G401 (cell line): ENCODE measurements around the gene ZNF611. TPM values are rescaled to one million over a fixed set of nuclear protein-coding genes. Genes with fewer than 3 reads are reported as not detected.
"Not testable (repeated sequence)": the region's sequence is repeated elsewhere in the genome, so short reads cannot be mapped to it uniquely, and the experiment has no call there.

ENCODE experiments used
- DNase-seq: peaks from one replicate; pipeline ENCODE4 v3.0.0-alpha.2; 2015; ENCODE audit warnings: low spot score
- in situ Hi-C: cut with HindIII; loops from 2 replicates; pipeline ENCODE4 v1.10.0; 2016; ENCODE audit warnings: low sequenced_read_pairs, mixed read lengths
- total RNA-seq: library from RNA; depleted of rRNA; stranded (reverse); fragments of >200 nt; shearing (Covaris generic); gene quantifications from 2 replicates; pipeline ENCODE4 v1.2.3, GENCODE V29; 2014

The ZNF611 gene
- total RNA-seq, 1 experiment from 2014 or later = 3.9 TPM

DNA sequence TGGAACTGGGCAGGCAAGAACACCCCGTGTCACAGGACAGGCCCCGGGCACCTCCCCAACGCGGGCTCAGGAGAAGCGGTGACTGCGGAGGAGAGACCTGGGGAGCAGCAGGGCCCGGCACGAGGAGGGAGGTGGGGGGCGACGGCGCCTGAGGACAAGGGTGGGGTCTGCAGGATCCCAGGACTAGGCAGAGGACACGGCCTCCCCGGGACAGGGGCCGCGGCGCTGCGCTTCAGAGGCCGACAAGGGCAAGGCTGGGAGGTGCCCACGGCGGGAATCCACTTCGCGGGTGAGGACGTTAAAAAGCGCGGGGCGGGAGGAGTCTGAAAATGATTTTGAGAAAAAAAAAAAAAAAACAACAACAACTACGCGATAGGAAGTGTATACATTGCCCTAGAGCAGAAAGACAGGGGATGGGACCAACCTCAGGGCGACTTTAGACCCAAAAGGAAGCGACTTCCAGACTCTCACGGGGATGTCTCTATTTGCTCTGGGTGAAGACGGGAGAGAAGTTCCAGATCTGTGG is 44.9 kb downstream of the ZNF611 start:
- DNase-seq = peak; percentile 54
- in situ Hi-C loops = no loop called here

DNA sequence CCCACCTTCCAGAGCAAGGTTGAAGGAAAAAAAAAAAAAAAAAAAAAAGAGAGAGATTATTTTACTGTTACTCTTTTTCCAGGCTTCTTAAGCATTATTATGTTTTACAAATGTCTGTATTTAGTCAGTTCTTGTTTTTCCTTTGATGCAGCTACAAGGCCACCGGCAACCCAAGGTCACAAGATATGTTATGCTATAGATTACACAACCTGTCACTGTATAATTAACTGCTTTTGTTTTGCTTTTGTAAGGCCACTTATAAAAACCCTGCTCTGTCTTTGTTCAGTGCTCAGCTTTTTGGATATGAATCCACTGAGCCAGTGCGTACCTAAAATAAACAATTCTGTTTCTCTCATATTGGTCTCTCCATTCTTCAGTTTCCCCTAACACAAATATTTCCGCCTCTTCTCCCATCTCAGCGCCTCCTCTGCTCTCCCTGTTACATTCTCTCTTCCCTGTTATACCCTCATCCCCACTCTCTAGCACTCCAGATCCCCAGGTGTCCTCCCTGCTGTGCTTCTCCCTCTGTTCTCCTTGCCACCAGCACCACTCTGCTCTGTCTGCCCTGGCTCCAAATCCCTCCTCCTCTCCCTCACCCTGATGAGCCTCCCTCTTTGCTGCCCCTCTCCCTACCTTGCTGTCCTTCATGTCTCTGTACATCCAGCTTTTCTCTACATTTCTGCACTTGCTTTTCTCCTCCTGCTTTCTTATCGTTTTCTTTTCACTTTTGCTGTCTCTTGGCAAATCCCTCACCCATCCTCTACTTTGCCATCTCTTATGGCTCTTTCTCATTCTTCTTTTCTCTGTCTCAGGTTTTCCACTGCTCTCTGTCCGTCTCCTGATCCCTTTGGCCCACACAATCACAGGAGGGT is 45.7 kb downstream of the ZNF611 start:
- in situ Hi-C loops = not testable (repeated sequence)
- DNase-seq = peak; percentile 34

- in situ Hi-C loops = no loop called here
- no peak for DNase-seq
These were observed 46.5 kb downstream of the ZNF611 start for GRCh38 chr19:52688335-52688734.

DNA sequence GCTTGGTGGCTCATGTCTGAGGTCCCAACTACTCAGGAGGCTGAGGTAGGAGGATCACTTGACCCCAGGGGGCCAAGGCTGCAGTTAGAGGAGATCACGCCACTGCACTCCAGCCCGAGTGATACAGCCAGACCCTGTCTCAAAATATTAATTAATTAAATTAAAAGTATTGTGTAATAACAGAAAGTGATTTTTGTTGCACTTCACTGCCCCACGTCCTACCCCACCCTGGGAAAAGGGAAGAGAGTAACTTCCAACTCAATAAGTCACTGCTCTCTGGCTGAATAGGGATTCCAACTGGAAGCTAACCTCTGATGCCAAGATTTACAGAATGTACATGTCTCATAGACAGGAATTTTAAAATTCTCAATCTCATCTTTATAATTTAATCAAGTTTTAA is 47.2 kb downstream of the ZNF611 start:
- no peak for DNase-seq
- in situ Hi-C loops = no loop called here

GRCh38 chr19:52685811-52686210 is 49.0 kb downstream of the ZNF611 start:
- in situ Hi-C loops = no loop called here
- no peak for DNase-seq

DNA sequence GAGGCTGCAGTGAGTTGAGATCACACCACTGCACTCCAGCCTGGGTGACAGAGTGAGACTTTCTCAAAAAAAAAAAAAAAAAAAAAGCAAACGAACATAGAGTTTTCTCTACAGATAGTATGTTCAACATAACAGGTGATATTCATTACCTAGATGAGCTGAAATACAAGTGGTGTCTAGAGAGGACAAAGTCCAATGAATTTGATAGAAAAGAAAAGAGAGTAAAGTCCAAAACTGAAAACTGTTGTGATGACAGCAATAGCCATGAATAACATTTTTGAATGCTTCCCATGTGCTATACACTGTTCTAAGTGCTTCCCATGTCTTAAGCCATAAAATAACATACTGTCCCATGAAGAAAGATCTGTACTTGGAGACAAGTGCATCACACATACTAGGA is 53.6 kb downstream of the ZNF611 start:
- in situ Hi-C loops, DNase-seq: not testable (repeated sequence)

DNA sequence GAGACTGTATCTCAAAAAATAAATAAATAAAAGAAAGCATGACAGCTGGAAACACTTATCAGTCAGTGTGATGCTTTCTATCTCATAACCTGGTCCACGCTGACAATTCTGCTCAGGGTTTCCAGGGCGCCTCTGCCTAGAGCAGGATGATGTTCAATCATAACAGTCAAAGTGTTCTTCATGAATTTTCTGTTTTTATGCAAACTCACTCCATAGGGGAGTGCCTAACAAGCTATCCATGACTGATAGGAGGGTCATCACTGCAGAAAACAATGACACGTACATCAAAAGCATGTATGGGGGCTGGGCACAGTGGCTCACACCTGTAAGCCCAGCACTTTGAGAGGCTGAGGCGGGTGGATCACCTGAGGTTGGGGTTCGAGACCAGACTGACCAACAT is 55.2 kb downstream of the ZNF611 start:
- DNase-seq = no peak
- in situ Hi-C loops = no loop called here

GRCh38 chr19:52675239-52675638 is 59.6 kb downstream of the ZNF611 start:
- in situ Hi-C loops, DNase-seq: not testable (repeated sequence)

DNA sequence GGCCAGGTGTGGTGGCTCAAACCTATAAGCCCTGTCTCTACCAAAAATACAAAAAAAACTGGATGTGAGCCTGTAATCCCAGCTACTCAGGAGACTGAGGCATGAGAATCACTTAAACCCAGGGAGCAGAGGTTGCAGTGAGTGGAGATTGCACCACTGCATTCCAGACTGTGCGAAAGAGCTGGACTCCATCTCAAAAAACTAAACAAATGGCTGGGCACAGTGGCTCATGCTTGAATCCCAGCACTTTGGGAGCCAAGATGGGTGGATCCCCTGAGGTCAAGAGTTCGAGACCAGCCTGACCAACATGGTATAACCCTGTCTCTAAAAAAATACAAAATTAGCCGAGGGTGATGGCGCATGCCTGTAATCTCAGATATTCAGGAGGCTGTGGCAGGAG is 61.8 kb downstream of the ZNF611 start:
- no peak for DNase-seq
- in situ Hi-C loops = no loop called here

DNA sequence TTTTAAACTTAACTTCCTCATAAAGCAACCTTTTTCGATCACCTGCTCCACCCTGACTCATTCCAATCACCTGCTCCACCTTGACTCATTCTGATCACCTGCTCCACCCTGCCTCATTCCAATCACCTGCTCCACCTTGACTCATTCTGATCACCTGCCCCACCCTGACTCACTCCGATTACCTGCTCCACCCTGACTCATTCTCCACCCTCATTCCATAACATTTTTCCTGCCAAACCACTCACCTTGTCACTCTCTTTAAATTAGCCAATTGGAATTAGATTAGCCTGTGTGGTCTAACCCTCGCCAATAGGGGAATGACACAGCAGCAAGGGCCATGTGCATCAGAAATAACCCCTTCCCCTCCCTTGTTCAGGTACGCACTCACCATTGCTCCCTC is 64.8 kb downstream of the ZNF611 start:
- in situ Hi-C loops = no loop called here
- no peak for DNase-seq

GRCh38 chr19:52669586-52669985 is 65.3 kb downstream of the ZNF611 start:
- in situ Hi-C loops = no loop called here

DNA sequence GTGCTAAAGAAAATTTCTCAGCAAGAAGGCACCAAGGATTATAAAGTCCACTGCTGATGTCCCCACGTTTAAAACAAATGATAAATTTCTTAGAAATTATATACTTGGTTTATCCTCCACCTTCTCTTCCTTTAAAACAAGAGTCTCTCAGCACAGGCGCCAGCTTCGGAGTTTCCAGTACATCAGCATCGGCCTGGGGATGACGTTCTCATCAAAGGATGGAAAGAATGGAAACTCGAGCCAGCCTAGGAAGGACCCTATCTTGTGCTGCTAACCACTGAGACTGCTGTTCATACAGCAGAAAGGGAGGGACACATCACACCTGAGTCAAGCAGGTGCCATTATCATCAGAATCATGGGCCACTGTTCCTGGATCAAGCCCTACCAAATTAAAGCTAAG is 66.9 kb downstream of the ZNF611 start:
- no peak for DNase-seq
- in situ Hi-C loops = no loop called here

More at GRCh38 chr19:52669586-52669985, 65.3 kb downstream of the ZNF611 start:
- DNase-seq = no peak

- in situ Hi-C loops = no loop called here
- DNase-seq = no peak
These were observed 68.3 kb downstream of the ZNF611 start for GRCh38 chr19:52666506-52666905.

DNA sequence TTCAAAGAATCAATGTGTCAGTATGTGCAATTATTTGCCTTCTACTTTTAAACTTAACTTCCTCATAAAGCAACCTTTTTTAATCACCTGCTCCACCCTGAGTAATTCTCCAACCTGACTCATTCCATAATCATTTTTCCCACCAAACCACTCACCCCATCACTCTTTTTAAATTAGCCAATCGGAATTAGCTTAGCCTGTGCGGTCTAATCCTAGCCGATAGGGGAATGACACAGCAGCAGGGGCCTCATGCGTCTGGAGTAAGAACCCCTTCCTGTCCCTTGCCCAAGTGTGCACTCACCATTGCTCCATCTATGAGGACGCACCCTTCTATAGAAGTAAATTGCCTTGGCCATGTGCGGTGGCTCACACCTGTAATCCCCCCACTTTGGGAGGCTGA is 69.3 kb downstream of the ZNF611 start:
- no peak for DNase-seq
- in situ Hi-C loops = no loop called here

GRCh38 chr19:52665027-52665426 is 69.8 kb downstream of the ZNF611 start:
- no peak for DNase-seq
- in situ Hi-C loops = no loop called here

GRCh38 chr19:52664461-52664860 is 70.4 kb downstream of the ZNF611 start:
- DNase-seq = peak; percentile 41
- in situ Hi-C loops = no loop called here

DNA sequence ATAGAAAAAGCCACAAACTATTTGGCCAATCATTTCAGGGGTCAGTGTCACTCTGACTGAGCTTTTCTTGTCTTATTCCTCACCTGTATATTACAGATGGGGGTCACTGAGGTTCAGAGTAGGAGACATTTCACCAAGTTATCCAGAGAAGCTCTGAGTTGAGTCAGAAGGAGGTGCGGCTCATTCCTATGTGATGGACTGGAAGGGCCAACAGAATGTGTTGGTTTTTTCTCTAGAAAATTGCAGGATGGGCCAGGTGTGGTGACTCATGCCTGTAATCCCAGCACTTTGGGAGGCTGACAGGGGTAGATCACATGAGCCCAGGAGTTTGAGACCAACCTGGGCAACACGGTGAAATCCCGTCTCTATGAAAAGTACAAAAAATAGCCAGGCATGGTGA is 72.2 kb downstream of the ZNF611 start:
- in situ Hi-C loops = no loop called here
- no peak for DNase-seq

GRCh38 chr19:52660981-52661380 is 73.9 kb downstream of the ZNF611 start:
- no peak for DNase-seq
- in situ Hi-C loops = no loop called here

DNA sequence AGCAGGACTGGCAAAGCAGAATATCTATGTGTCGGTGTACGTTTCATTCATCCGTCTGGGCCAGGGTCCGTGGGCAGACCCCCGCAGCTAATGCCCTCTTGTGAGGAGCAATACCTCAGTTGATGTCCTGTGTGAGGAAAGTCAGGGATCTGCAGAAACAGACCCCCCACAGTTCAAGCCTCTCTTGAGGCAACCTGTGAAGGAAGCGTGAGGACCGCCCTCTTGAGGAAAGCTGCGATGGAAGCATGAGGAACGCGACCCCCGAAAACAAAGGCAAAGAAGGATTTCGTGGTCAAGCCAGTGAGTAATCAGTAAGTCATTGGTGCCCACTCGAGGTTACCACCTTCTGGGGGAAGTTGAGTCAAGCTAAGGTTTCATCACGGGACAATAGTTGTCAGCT is 75.8 kb downstream of the ZNF611 start:
- DNase-seq = no peak
- in situ Hi-C loops = no loop called here

GRCh38 chr19:52658595-52658994 is 76.2 kb downstream of the ZNF611 start:
- in situ Hi-C loops = no loop called here
- no peak for DNase-seq

DNA sequence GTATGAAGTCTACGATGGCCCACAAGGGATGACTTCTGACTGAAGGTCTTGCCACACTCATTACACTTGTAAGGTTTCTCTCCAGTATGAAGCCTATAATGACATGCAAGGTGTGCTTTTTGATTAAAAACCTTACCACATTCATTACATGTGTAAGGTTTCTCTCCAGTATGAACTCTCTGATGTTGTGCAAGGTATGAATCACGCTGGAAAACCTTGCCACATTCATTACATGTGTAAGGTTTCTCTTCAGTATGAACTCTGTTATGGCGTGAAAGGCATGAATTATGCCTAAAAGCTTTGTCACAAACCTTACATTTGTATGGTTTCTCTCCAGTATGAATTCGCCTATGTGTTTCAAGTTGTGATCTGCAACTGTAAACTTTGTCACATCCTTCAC is 81.7 kb downstream of the ZNF611 start:
- in situ Hi-C loops = no loop called here
- no peak for DNase-seq
